ENCODE data around the gene PBX1. TPM values are rescaled to one million over a fixed set of nuclear protein-coding genes. Genes with fewer than 3 reads are reported as not detected.
A peak's percentile ranks its signal among the peaks of the same experiment; 100 is the strongest.

The PBX1 gene
- total RNA-seq, 1 experiment from 2014 or later, result 102 TPM

DNA sequence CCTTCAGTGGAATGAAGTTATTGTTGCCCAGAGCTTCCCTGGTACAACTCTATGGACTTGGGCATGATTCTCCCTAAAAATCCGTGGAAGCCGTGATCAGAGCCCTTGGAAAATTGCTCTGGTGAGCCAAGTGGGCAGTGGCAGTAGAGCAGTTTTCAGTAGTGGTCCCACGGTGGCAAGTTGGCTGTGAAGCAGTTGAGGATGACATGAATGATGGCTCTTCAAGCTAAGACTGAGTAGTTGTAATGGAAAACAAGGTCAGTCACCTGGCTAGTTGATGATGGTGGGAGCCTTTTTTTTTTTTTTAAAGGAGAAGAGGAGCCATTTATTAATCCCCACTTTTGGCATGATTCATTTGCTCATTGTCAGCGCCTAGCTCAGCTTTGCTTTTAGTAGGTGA is 36.2 kb downstream of the PBX1 start:
- CTCF ChIA-PET, result interaction anchor here (0.6 to 1.3 kb wide), 2 partner anchors 192 to 480 kb away, joined by 3 read pairs; no protein-coding TSS in a partner anchor
- H3K27ac Mint-ChIP-seq, result peak overlapping the region; percentile 27; the same call in 1 of the 2 replicates
- peaks cover 14% of the 10 kb centered on the region for H3K36me3 Mint-ChIP-seq
- TF ChIP-seq FOXP4 (CRISPR knock-in tag; IDR thresholded peaks at IDR 0.05) (no peak), ZNF232 (CRISPR knock-in tag; IDR thresholded peaks at IDR 0.05) (no peak), NR1H2 (CRISPR knock-in tag; IDR thresholded peaks at IDR 0.05) (no peak), ZNF281 (CRISPR knock-in tag; IDR thresholded peaks at IDR 0.05) (no peak), ZNF317 (CRISPR knock-in tag; IDR thresholded peaks at IDR 0.05; ENCODE audit: borderline replicate concordance, low read depth) (no peak), JUN (CRISPR knock-in tag; IDR thresholded peaks at IDR 0.05) (no peak), TCF7 (CRISPR knock-in tag; IDR thresholded peaks at IDR 0.05; ENCODE audit: low read depth) (no peak), ZNF396 (CRISPR knock-in tag; IDR thresholded peaks at IDR 0.05; ENCODE audit: borderline replicate concordance) (no peak), NFE2L1 (CRISPR knock-in tag; IDR thresholded peaks at IDR 0.05) (no peak), ATF2 (CRISPR knock-in tag; IDR thresholded peaks at IDR 0.05; ENCODE audit: borderline replicate concordance, low read depth) (no peak), ZNF138 (CRISPR knock-in tag; conservative IDR thresholded peaks at IDR 0.05) (no peak), ZBTB21 (CRISPR knock-in tag; IDR thresholded peaks at IDR 0.05; ENCODE audit: borderline replicate concordance) (no peak), CREM (CRISPR knock-in tag; IDR thresholded peaks at IDR 0.05) (no peak), NFATC4 (CRISPR knock-in tag; IDR thresholded peaks at IDR 0.05) (no peak), MXD4 (CRISPR knock-in tag; IDR thresholded peaks at IDR 0.05; ENCODE audit: borderline replicate concordance) (no peak)
- TF ChIP-seq, protein P1, sequence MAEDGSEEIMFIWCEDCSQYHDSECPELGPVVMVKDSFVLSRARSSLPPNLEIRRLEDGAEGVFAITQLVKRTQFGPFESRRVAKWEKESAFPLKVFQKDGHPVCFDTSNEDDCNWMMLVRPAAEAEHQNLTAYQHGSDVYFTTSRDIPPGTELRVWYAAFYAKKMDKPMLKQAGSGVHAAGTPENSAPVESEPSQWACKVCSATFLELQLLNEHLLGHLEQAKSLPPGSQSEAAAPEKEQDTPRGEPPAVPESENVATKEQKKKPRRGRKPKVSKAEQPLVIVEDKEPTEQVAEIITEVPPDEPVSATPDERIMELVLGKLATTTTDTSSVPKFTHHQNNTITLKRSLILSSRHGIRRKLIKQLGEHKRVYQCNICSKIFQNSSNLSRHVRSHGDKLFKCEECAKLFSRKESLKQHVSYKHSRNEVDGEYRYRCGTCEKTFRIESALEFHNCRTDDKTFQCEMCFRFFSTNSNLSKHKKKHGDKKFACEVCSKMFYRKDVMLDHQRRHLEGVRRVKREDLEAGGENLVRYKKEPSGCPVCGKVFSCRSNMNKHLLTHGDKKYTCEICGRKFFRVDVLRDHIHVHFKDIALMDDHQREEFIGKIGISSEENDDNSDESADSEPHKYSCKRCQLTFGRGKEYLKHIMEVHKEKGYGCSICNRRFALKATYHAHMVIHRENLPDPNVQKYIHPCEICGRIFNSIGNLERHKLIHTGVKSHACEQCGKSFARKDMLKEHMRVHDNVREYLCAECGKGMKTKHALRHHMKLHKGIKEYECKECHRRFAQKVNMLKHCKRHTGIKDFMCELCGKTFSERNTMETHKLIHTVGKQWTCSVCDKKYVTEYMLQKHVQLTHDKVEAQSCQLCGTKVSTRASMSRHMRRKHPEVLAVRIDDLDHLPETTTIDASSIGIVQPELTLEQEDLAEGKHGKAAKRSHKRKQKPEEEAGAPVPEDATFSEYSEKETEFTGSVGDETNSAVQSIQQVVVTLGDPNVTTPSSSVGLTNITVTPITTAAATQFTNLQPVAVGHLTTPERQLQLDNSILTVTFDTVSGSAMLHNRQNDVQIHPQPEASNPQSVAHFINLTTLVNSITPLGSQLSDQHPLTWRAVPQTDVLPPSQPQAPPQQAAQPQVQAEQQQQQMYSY (CRISPR knock-in tag; IDR thresholded peaks at IDR 0.05), result no peak
- POLR2A ChIA-PET, result no interaction called here
- DNase-seq (ENCODE audit: low spot score), result no peak
- ATAC-seq, result no peak
- no peak overlapping the region for H3K4me3 Mint-ChIP-seq
- H3K4me1 Mint-ChIP-seq, result peaks cover 89% of the 10 kb centered on the region
- no peaks in the 10 kb centered on the region for H3K27me3 Mint-ChIP-seq (ENCODE audit: low read depth)
- H3K9me3 Mint-ChIP-seq, result peaks cover 4% of the 10 kb centered on the region

GRCh38 chr1:164596172-164596571 is 37.2 kb downstream of the PBX1 start:
- no peak for ATAC-seq
- ChIA-PET CTCF (no interaction called here), POLR2A (no interaction called here)
- Mint-ChIP-seq H3K36me3 (peaks cover 14% of the 10 kb centered on the region), H3K27me3 (ENCODE audit: low read depth) (no peaks in the 10 kb centered on the region), H3K27ac (no peak overlapping the region), H3K4me1 (peaks cover 88% of the 10 kb centered on the region), H3K9me3 (peaks cover 4% of the 10 kb centered on the region), H3K4me3 (no peak overlapping the region)
- no peak for DNase-seq (ENCODE audit: low spot score)
- no peak for TF ChIP-seq ZNF281 (CRISPR knock-in tag; IDR thresholded peaks at IDR 0.05)
- TF ChIP-seq MYBL2 (CRISPR knock-in tag; IDR thresholded peaks at IDR 0.05), result no peak
- TF ChIP-seq ZNF671 (CRISPR knock-in tag; IDR thresholded peaks at IDR 0.05), result no peak
- TF ChIP-seq, protein P2, sequence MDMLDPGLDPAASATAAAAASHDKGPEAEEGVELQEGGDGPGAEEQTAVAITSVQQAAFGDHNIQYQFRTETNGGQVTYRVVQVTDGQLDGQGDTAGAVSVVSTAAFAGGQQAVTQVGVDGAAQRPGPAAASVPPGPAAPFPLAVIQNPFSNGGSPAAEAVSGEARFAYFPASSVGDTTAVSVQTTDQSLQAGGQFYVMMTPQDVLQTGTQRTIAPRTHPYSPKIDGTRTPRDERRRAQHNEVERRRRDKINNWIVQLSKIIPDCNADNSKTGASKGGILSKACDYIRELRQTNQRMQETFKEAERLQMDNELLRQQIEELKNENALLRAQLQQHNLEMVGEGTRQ (CRISPR knock-in tag; IDR thresholded peaks at IDR 0.05), result no peak
- TF ChIP-seq TEAD1 (CRISPR knock-in tag; IDR thresholded peaks at IDR 0.05), result no peak
- TF ChIP-seq, protein P3, sequence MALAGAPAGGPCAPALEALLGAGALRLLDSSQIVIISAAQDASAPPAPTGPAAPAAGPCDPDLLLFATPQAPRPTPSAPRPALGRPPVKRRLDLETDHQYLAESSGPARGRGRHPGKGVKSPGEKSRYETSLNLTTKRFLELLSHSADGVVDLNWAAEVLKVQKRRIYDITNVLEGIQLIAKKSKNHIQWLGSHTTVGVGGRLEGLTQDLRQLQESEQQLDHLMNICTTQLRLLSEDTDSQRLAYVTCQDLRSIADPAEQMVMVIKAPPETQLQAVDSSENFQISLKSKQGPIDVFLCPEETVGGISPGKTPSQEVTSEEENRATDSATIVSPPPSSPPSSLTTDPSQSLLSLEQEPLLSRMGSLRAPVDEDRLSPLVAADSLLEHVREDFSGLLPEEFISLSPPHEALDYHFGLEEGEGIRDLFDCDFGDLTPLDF (CRISPR knock-in tag; IDR thresholded peaks at IDR 0.05), result no peak
- no peak for TF ChIP-seq EMX1 (CRISPR knock-in tag; IDR thresholded peaks at IDR 0.05)
